Lung (tissue), 12 donors: ENCODE measurements around the gene FOLR2. TPM values are rescaled to one million over a fixed set of nuclear protein-coding genes. Genes with fewer than 3 reads are reported as not detected.

Experiments used
- ATAC-seq: fragments of 200-7000 bp; cut with Tn5 transposase; one replicate; pipeline ENCODE4 v1.9.1; 2020; ENCODE audit warnings: moderate number of reproducible peaks; ENCODE audit not compliant: insufficient read depth, low FRiP score
- DNase-seq, 3 donors: peaks; one replicate each; pipeline ENCODE4 v3.0.0-alpha.2; 2013 to 2017
- H3K27ac ChIP-seq, 2 donors: one replicate each; pipeline ENCODE4 v1.5.1; 2013; ENCODE audit warnings: mild to moderate bottlenecking in 2 of 2, moderate library complexity in 2 of 2, control low read depth in 1 of 2, inconsistent platforms in 1 of 2, low read depth in 1 of 2, low read length in 1 of 2
- H3K27me3 ChIP-seq, 3 donors: one replicate each; pipeline ENCODE4 v1.5.1; 2013; ENCODE audit warnings: low read length in 2 of 3; ENCODE audit not compliant: control insufficient read depth in 3 of 3, insufficient read depth in 3 of 3
- H3K36me3 ChIP-seq, 4 donors: one replicate each; pipeline ENCODE4 v1.5.1; 2013; ENCODE audit warnings: low read length in 4 of 4, mild to moderate bottlenecking in 1 of 4, moderate library complexity in 1 of 4; ENCODE audit not compliant: control insufficient read depth in 4 of 4, insufficient read depth in 4 of 4
- H3K4me1 ChIP-seq, 5 donors: one replicate each; pipeline ENCODE4 v1.5.1; 2013; ENCODE audit warnings: low read length in 5 of 5, mild to moderate bottlenecking in 2 of 5, moderate library complexity in 1 of 5; ENCODE audit not compliant: control insufficient read depth in 5 of 5, insufficient read depth in 5 of 5
- H3K4me3 ChIP-seq: one replicate; pipeline ENCODE4 v1.5.1; 2013; ENCODE audit warnings: mild to moderate bottlenecking, control low read depth, moderate library complexity
- H3K9ac ChIP-seq, 2 donors: one replicate each; pipeline ENCODE4 v1.5.1; 2013; ENCODE audit warnings: low read length in 2 of 2, control low read depth in 1 of 2; ENCODE audit not compliant: insufficient read depth in 1 of 2
- H3K9me3 ChIP-seq, 4 donors: one replicate each; pipeline ENCODE4 v1.5.1; 2013; ENCODE audit warnings: low read length in 3 of 4, mild to moderate bottlenecking in 1 of 4, moderate library complexity in 1 of 4; ENCODE audit not compliant: control insufficient read depth in 4 of 4, insufficient read depth in 3 of 4
- WGBS, 2 donors: extraction: QIAGEN DNeasy Blood & Tissue Kit; methylation state at CpG; one replicate each; pipeline ENCODE4 v1.1.7; 2013; 5-methylcytosine and 5-hydroxymethylcytosine counted together
- polyA plus RNA-seq, 2 donors: library from polyadenylated mRNA; stranded (reverse); fragments of 200-250 nt; gene quantifications; one replicate each; pipeline ENCODE4 v1.2.1, GENCODE V29; 2013
- total RNA-seq, 2 donors: library from RNA; depleted of rRNA in 1 of 2; stranded (reverse); fragments of >200 nt in 1 of 2; gene quantifications; one replicate each; pipeline ENCODE4 v1.2.1, GENCODE V29; 2014 to 2021
- TF ChIP-seq, protein P1 (sequence below): IDR thresholded peaks from 2 replicates; pipeline ENCODE4 v1.5.1; 2012; ENCODE audit warnings: mild to moderate bottlenecking; ENCODE audit errors: control extremely low read depth, extremely low read depth
- donor health status: control.
- donor health status: control.
- donor health status: Bipolar disorder and iron deficiency.
- donor health status: healthy.
- donor health status: DM: yes; HTN: yes; CAD: no.

The FOLR2 gene
- total and polyA plus RNA-seq, 4 donors: 3.2 to 19.7 (median 10.2) TPM

DNA sequence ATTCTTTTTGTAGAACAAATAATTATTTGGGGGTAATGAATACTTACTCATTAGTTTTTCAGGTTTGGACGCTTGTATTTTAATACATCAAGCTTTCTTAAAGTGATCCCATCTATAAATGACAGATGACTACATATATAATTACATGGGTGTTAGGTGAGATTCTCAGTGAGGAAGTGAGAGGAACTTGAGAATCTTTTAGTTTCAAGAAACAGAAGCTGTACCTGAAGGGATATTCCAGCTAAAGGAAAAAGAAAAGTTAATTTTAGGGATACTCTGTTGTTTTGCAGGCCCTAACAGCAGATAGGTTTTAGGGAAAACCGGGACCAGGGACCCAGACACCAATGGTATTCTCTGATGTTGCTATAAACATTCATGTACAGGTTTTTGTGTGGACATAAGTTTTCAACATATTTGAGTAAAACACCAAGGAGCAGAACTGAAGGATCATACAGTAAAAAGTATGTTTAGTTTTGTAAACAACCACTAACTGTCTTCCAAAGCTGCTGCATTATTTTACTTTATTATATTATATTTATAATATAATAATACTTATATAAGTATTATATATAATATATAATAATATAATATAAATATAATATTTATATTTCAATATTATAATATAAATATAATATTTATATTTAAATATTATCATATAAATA is 51.5 kb downstream of the FOLR2 start:
- TF ChIP-seq, protein P1, sequence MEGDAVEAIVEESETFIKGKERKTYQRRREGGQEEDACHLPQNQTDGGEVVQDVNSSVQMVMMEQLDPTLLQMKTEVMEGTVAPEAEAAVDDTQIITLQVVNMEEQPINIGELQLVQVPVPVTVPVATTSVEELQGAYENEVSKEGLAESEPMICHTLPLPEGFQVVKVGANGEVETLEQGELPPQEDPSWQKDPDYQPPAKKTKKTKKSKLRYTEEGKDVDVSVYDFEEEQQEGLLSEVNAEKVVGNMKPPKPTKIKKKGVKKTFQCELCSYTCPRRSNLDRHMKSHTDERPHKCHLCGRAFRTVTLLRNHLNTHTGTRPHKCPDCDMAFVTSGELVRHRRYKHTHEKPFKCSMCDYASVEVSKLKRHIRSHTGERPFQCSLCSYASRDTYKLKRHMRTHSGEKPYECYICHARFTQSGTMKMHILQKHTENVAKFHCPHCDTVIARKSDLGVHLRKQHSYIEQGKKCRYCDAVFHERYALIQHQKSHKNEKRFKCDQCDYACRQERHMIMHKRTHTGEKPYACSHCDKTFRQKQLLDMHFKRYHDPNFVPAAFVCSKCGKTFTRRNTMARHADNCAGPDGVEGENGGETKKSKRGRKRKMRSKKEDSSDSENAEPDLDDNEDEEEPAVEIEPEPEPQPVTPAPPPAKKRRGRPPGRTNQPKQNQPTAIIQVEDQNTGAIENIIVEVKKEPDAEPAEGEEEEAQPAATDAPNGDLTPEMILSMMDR: no peak
- H3K9ac ChIP-seq: no peak overlapping the region
- no peak overlapping the region for H3K27ac ChIP-seq
- no peaks in the 10 kb centered on the region for H3K9me3 ChIP-seq
- H3K4me3 ChIP-seq: no peak overlapping the region
- peaks cover 0 to 2% (median 0%) of the 10 kb centered on the region in 3 donors for H3K27me3 ChIP-seq
- DNase-seq: no peak
- no peak for ATAC-seq
- no peaks in the 10 kb centered on the region for H3K36me3 ChIP-seq
- no peaks in the 10 kb centered on the region for H3K4me1 ChIP-seq
- WGBS, 2 donors: 86 to 95% methylated on average over 2 of the region's 2 CpGs

Other genes starting within 250 kb of the FOLR2 start
- 10 to 100 TPM in 1 of 2 donors, 1 to 10 TPM in 1; 8.6 to 24.8 TPM for gene IL18BP, start 217.9 kb upstream of the FOLR2 start, total RNA-seq
- gene IL18BP, start 217.9 kb upstream of the FOLR2 start, polyA plus RNA-seq: 10 to 100 TPM; 15.4 to 38.6 TPM
- gene NUMA1, start 136.3 kb upstream of the FOLR2 start, total RNA-seq: 100 to 1,000 TPM; 161 to 277 TPM
- gene NUMA1, start 136.3 kb upstream of the FOLR2 start, polyA plus RNA-seq: 100 to 1,000 TPM in 1 of 2 donors, 10 to 100 TPM in 1; 79.9 to 166 TPM
- 10 to 100 TPM; 28.7 to 29.6 TPM for gene LRRC51, start 135.9 kb upstream of the FOLR2 start, total RNA-seq
- 10 to 100 TPM; 10.4 to 10.9 TPM for gene LRRC51, start 135.9 kb upstream of the FOLR2 start, polyA plus RNA-seq
- 100 to 1,000 TPM in 1 of 2 donors, 10 to 100 TPM in 1; 51.2 to 117 TPM for gene LAMTOR1, start 113.5 kb upstream of the FOLR2 start, total RNA-seq
- gene LAMTOR1, start 113.5 kb upstream of the FOLR2 start, polyA plus RNA-seq: 100 to 1,000 TPM; 104 to 231 TPM
- not detected for gene TOMT, start 110.9 kb upstream of the FOLR2 start, total RNA-seq
- gene TOMT, start 110.9 kb upstream of the FOLR2 start, polyA plus RNA-seq: not detected
- 10 to 100 TPM; 11.3 to 45.4 TPM for gene ANAPC15, start 104.1 kb upstream of the FOLR2 start, total RNA-seq
- gene ANAPC15, start 104.1 kb upstream of the FOLR2 start, polyA plus RNA-seq: 10 to 100 TPM; 50.4 to 72.0 TPM
- gene FOLR3, start 81.1 kb upstream of the FOLR2 start, total RNA-seq: 1 to 10 TPM; 5.1 to 6.5 TPM
- 10 to 100 TPM in 1 of 2 donors, 1 to 10 TPM in 1; 1.1 to 14.0 TPM for gene FOLR3, start 81.1 kb upstream of the FOLR2 start, polyA plus RNA-seq
- gene FOLR1, start 24.7 kb upstream of the FOLR2 start, total RNA-seq: 100 to 1,000 TPM; 120 to 182 TPM
- 100 to 1,000 TPM in 1 of 2 donors, 10 to 100 TPM in 1; 76.0 to 212 TPM for gene FOLR1, start 24.7 kb upstream of the FOLR2 start, polyA plus RNA-seq
- gene INPPL1, start 8.0 kb downstream of the FOLR2 start, total RNA-seq: 100 to 1,000 TPM in 1 of 2 donors, 10 to 100 TPM in 1; 76.7 to 199 TPM
- 100 to 1,000 TPM in 1 of 2 donors, 10 to 100 TPM in 1; 66.3 to 107 TPM for gene INPPL1, start 8.0 kb downstream of the FOLR2 start, polyA plus RNA-seq
- gene PHOX2A, start 27.4 kb downstream of the FOLR2 start, total RNA-seq: not detected
- not detected for gene PHOX2A, start 27.4 kb downstream of the FOLR2 start, polyA plus RNA-seq
- gene CLPB, start 217.7 kb downstream of the FOLR2 start, total RNA-seq: 10 to 100 TPM; 14.6 to 33.4 TPM
- gene CLPB, start 217.7 kb downstream of the FOLR2 start, polyA plus RNA-seq: 10 to 100 TPM; 12.7 to 13.8 TPM